Liver (tissue), 3 donors: ENCODE results near the gene NTM.

ENCODE experiments used
- ATF3 ChIP-seq: IDR thresholded peaks from 2 replicates; pipeline ENCODE4 v1.6.1; 2016; ENCODE audit warnings: antibody characterized with exemption
- HNF4A ChIP-seq, 2 donors: conservative IDR thresholded peaks; 2 replicates each; pipeline ENCODE4 v1.6.1; 2016; ENCODE audit warnings: antibody characterized with exemption in 2 of 2, mild to moderate bottlenecking in 2 of 2
- JUND ChIP-seq, 2 donors: IDR thresholded peaks; 2 replicates each; pipeline ENCODE4 v1.6.1; 2016; ENCODE audit warnings: antibody characterized with exemption in 2 of 2
- MAX ChIP-seq: IDR thresholded peaks from 2 replicates; pipeline ENCODE4 v1.6.1; 2016; ENCODE audit warnings: antibody characterized with exemption
- RAD21 ChIP-seq, 2 donors: IDR thresholded peaks; 2 replicates each; pipeline ENCODE4 v1.6.1; 2016; ENCODE audit warnings: antibody characterized with exemption in 2 of 2, mild to moderate bottlenecking in 2 of 2
- RXRA ChIP-seq, 2 donors: IDR thresholded peaks; 2 replicates each; pipeline ENCODE4 v1.6.1; 2017 to 2018; ENCODE audit warnings: antibody characterized with exemption in 2 of 2, mild to moderate bottlenecking in 1 of 2
- SP1 ChIP-seq: IDR thresholded peaks from 2 replicates; pipeline ENCODE4 v1.6.1; 2018; ENCODE audit warnings: antibody characterized with exemption, mild to moderate bottlenecking
- TAF1 ChIP-seq: conservative IDR thresholded peaks from 2 replicates; pipeline ENCODE4 v1.6.1; 2016; ENCODE audit warnings: antibody characterized with exemption, mild to moderate bottlenecking
- YY1 ChIP-seq: IDR thresholded peaks from 2 replicates; pipeline ENCODE4 v1.6.1; 2016; ENCODE audit warnings: antibody characterized with exemption, mild to moderate bottlenecking
- TF ChIP-seq, protein P1 (sequence below): fragments of 150-350 bp; IDR thresholded peaks from 2 replicates; pipeline ENCODE4 v1.5.1; 2017; ENCODE audit warnings: improper control_type of control experiment, low read depth, low read length; ENCODE audit not compliant: missing input control
- TF ChIP-seq, protein P2 (sequence below): IDR thresholded peaks from 2 replicates; pipeline ENCODE4 v1.6.1; 2016; ENCODE audit warnings: antibody characterized with exemption, mild to moderate bottlenecking
- donor health status: healthy.
- donor health status: healthy.

DNA sequence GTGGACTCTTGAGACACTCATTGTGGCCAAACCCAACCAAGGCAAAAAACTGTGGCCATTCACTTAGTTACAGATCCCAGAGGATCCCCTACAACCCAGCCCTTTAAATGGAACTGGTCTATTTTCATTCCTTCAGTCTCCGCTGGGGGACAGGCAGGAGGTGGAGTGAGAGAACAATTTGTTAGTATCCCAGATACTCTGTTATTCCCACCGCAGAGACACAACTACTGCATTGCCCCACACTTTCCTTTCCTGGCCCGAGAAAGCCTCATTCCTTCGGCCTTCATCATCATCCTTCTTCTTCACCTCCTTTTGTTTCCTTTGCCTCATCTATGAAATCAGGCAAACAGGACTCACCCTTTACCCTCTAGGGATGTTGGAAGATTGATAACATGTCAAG lies 191.1 kb downstream of the NTM start:
- TF ChIP-seq TAF1 (no peak), RAD21 (IDR thresholded peaks at IDR 0.05) (no peak), ATF3 (no peak), JUND (IDR thresholded peaks at IDR 0.05) (no peak), SP1 (no peak), MAX (no peak), YY1 (no peak), RXRA (IDR thresholded peaks at IDR 0.05) (no peak), HNF4A (conservative IDR thresholded peaks at IDR 0.05) (no peak)
- TF ChIP-seq, protein P1, sequence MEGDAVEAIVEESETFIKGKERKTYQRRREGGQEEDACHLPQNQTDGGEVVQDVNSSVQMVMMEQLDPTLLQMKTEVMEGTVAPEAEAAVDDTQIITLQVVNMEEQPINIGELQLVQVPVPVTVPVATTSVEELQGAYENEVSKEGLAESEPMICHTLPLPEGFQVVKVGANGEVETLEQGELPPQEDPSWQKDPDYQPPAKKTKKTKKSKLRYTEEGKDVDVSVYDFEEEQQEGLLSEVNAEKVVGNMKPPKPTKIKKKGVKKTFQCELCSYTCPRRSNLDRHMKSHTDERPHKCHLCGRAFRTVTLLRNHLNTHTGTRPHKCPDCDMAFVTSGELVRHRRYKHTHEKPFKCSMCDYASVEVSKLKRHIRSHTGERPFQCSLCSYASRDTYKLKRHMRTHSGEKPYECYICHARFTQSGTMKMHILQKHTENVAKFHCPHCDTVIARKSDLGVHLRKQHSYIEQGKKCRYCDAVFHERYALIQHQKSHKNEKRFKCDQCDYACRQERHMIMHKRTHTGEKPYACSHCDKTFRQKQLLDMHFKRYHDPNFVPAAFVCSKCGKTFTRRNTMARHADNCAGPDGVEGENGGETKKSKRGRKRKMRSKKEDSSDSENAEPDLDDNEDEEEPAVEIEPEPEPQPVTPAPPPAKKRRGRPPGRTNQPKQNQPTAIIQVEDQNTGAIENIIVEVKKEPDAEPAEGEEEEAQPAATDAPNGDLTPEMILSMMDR: no peak
- TF ChIP-seq, protein P2, sequence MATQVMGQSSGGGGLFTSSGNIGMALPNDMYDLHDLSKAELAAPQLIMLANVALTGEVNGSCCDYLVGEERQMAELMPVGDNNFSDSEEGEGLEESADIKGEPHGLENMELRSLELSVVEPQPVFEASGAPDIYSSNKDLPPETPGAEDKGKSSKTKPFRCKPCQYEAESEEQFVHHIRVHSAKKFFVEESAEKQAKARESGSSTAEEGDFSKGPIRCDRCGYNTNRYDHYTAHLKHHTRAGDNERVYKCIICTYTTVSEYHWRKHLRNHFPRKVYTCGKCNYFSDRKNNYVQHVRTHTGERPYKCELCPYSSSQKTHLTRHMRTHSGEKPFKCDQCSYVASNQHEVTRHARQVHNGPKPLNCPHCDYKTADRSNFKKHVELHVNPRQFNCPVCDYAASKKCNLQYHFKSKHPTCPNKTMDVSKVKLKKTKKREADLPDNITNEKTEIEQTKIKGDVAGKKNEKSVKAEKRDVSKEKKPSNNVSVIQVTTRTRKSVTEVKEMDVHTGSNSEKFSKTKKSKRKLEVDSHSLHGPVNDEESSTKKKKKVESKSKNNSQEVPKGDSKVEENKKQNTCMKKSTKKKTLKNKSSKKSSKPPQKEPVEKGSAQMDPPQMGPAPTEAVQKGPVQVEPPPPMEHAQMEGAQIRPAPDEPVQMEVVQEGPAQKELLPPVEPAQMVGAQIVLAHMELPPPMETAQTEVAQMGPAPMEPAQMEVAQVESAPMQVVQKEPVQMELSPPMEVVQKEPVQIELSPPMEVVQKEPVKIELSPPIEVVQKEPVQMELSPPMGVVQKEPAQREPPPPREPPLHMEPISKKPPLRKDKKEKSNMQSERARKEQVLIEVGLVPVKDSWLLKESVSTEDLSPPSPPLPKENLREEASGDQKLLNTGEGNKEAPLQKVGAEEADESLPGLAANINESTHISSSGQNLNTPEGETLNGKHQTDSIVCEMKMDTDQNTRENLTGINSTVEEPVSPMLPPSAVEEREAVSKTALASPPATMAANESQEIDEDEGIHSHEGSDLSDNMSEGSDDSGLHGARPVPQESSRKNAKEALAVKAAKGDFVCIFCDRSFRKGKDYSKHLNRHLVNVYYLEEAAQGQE: no peak
